ENCODE data around the gene STMND1. TPM values are rescaled to one million over a fixed set of nuclear protein-coding genes. Genes with fewer than 3 reads are reported as not detected.

Gene STMND1
- total and polyA plus RNA-seq, 2 donors (not counting 1 experiment from before 2014, with no cell fraction given): 0.06 TPM; not detected in 1

GRCh38 chr6:17058550-17058949 is 43.3 kb upstream of the STMND1 start:
- DNase-seq (ENCODE audit: low read depth in 2 of 2): no peak
- Histone ChIP-seq H3K9me3 (ENCODE audit: control insufficient read depth, insufficient read depth, low read depth, low read length) (no peaks in the 10 kb centered on the region), H3K27ac (ENCODE audit: insufficient read depth, low read length) (no peak overlapping the region), H3K36me3 (ENCODE audit: control insufficient read depth, insufficient read depth, low read length) (no peaks in the 10 kb centered on the region), H2AFZ (ENCODE audit: low read length) (no peak overlapping the region), H3K4me2 (ENCODE audit: extremely low read depth, insufficient read depth, low read length) (no peak overlapping the region), H3K4me1 (ENCODE audit: control insufficient read depth, extremely low read depth, insufficient read depth, low read length) (no peaks in the 10 kb centered on the region), H3K9ac (ENCODE audit: insufficient read depth, low read length) (no peak overlapping the region), H4K20me1 (ENCODE audit: control insufficient read depth, extremely low read depth, insufficient read depth, low read length) (no peaks in the 10 kb centered on the region), H3K4me3 (replicated peaks in 1 of 4; ENCODE audit: control extremely low read depth in 1 of 4, insufficient read depth in 1 of 4, low read depth in 3 of 4, low read length in 4 of 4) (no peak overlapping the region), H3K79me2 (ENCODE audit: control insufficient read depth, insufficient read depth, low read length) (no peaks in the 10 kb centered on the region), H3K27me3 (ENCODE audit: control insufficient read depth, insufficient read depth, low read length) (no peaks in the 10 kb centered on the region)
- TF ChIP-seq EZH2 (IDR thresholded peaks at IDR 0.05; ENCODE audit: low read length, missing control alignments) (no peak), CTCF (conservative IDR thresholded peaks at IDR 0.05 in 1 of 2, IDR thresholded peaks at IDR 0.05 in 1 of 2; ENCODE audit: low read depth in 1 of 2, low read length in 2 of 2) (no peak)

- no peak for DNase-seq (ENCODE audit: low read depth in 2 of 2)
- H3K27ac ChIP-seq (ENCODE audit: insufficient read depth, low read length): no peak overlapping the region
- TF ChIP-seq CTCF (conservative IDR thresholded peaks at IDR 0.05 in 1 of 2, IDR thresholded peaks at IDR 0.05 in 1 of 2; ENCODE audit: low read depth in 1 of 2, low read length in 2 of 2) (no peak), EZH2 (IDR thresholded peaks at IDR 0.05; ENCODE audit: low read length, missing control alignments) (no peak)
- H3K4me2 ChIP-seq (ENCODE audit: extremely low read depth, insufficient read depth, low read length): no peak overlapping the region
- H3K9ac ChIP-seq (ENCODE audit: insufficient read depth, low read length): no peak overlapping the region
- H2AFZ ChIP-seq (ENCODE audit: low read length): no peak overlapping the region
- no peaks in the 10 kb centered on the region for H3K9me3 ChIP-seq (ENCODE audit: control insufficient read depth, insufficient read depth, low read depth, low read length)
- no peaks in the 10 kb centered on the region for H3K27me3 ChIP-seq (ENCODE audit: control insufficient read depth, insufficient read depth, low read length)
- H4K20me1 ChIP-seq (ENCODE audit: control insufficient read depth, extremely low read depth, insufficient read depth, low read length): no peaks in the 10 kb centered on the region
- H3K79me2 ChIP-seq (ENCODE audit: control insufficient read depth, insufficient read depth, low read length): no peaks in the 10 kb centered on the region
- H3K4me1 ChIP-seq (ENCODE audit: control insufficient read depth, extremely low read depth, insufficient read depth, low read length): no peaks in the 10 kb centered on the region
- no peaks in the 10 kb centered on the region for H3K36me3 ChIP-seq (ENCODE audit: control insufficient read depth, insufficient read depth, low read length)
- H3K4me3 ChIP-seq (replicated peaks in 1 of 4; ENCODE audit: control extremely low read depth in 1 of 4, insufficient read depth in 1 of 4, low read depth in 3 of 4, low read length in 4 of 4): no peak overlapping the region
Measured at GRCh38 chr6:17059022-17059421, 42.8 kb upstream of the STMND1 start.

- H3K79me2 ChIP-seq (ENCODE audit: control insufficient read depth, insufficient read depth, low read length): no peaks in the 10 kb centered on the region
- no peak for DNase-seq (ENCODE audit: low read depth in 2 of 2)
- TF ChIP-seq EZH2 (IDR thresholded peaks at IDR 0.05; ENCODE audit: low read length, missing control alignments): no peak
- TF ChIP-seq CTCF (conservative IDR thresholded peaks at IDR 0.05 in 1 of 2, IDR thresholded peaks at IDR 0.05 in 1 of 2; ENCODE audit: low read depth in 1 of 2, low read length in 2 of 2): no peak
Measured at GRCh38 chr6:17059850-17060249, 42.0 kb upstream of the STMND1 start.

More at GRCh38 chr6:17059850-17060249, 42.0 kb upstream of the STMND1 start:
- no peak overlapping the region for H3K4me2 ChIP-seq (ENCODE audit: extremely low read depth, insufficient read depth, low read length)
- no peaks in the 10 kb centered on the region for H3K4me1 ChIP-seq (ENCODE audit: control insufficient read depth, extremely low read depth, insufficient read depth, low read length)
- H3K4me3 ChIP-seq (replicated peaks in 1 of 4; ENCODE audit: control extremely low read depth in 1 of 4, insufficient read depth in 1 of 4, low read depth in 3 of 4, low read length in 4 of 4): no peak overlapping the region
- H3K27ac ChIP-seq (ENCODE audit: insufficient read depth, low read length): no peak overlapping the region
- H3K9me3 ChIP-seq (ENCODE audit: control insufficient read depth, insufficient read depth, low read depth, low read length): no peaks in the 10 kb centered on the region
- H4K20me1 ChIP-seq (ENCODE audit: control insufficient read depth, extremely low read depth, insufficient read depth, low read length): no peaks in the 10 kb centered on the region
- H3K27me3 ChIP-seq (ENCODE audit: control insufficient read depth, insufficient read depth, low read length): no peaks in the 10 kb centered on the region
- no peak overlapping the region for H3K9ac ChIP-seq (ENCODE audit: insufficient read depth, low read length)
- H3K36me3 ChIP-seq (ENCODE audit: control insufficient read depth, insufficient read depth, low read length): no peaks in the 10 kb centered on the region
- no peak overlapping the region for H2AFZ ChIP-seq (ENCODE audit: low read length)

Measured in fibroblast of lung (primary cell).